ENCODE measurements around the gene FAM167B. TPM values are rescaled to one million over a fixed set of nuclear protein-coding genes. Genes with fewer than 3 reads are reported as not detected.

Gene FAM167B
- total RNA-seq, 1 donor from 2014 or later: 1.4 TPM

Other genes starting within 250 kb of the FAM167B start
- 203 TPM for gene KHDRBS1, start 233.4 kb upstream of the FAM167B start, total RNA-seq (ENCODE audit: unreplicated experiment)
- 26.9 TPM for gene TMEM39B, start 174.3 kb upstream of the FAM167B start, total RNA-seq (ENCODE audit: unreplicated experiment)
- gene KPNA6, start 139.2 kb upstream of the FAM167B start, total RNA-seq (ENCODE audit: unreplicated experiment): 95.3 TPM
- gene TXLNA, start 67.5 kb upstream of the FAM167B start, total RNA-seq (ENCODE audit: unreplicated experiment): 65.3 TPM
- 22.9 TPM for gene CCDC28B, start 46.6 kb upstream of the FAM167B start, total RNA-seq (ENCODE audit: unreplicated experiment)
- gene IQCC, start 41.6 kb upstream of the FAM167B start, total RNA-seq (ENCODE audit: unreplicated experiment): 1.9 TPM
- gene DCDC2B, start 38.1 kb upstream of the FAM167B start, total RNA-seq (ENCODE audit: unreplicated experiment): not detected
- gene TMEM234, start 24.9 kb upstream of the FAM167B start, total RNA-seq (ENCODE audit: unreplicated experiment): 23.2 TPM
- gene EIF3I, start 24.8 kb upstream of the FAM167B start, total RNA-seq (ENCODE audit: unreplicated experiment): 174 TPM
- gene LCK, start 4.0 kb downstream of the FAM167B start, total RNA-seq (ENCODE audit: unreplicated experiment): 1.1 TPM
- 143 TPM for gene HDAC1, start 44.9 kb downstream of the FAM167B start, total RNA-seq (ENCODE audit: unreplicated experiment)
- gene MARCKSL1, start 89.0 kb downstream of the FAM167B start, total RNA-seq (ENCODE audit: unreplicated experiment): 730 TPM
- gene FAM229A, start 115.3 kb downstream of the FAM167B start, total RNA-seq (ENCODE audit: unreplicated experiment): 8.5 TPM
- 0.67 TPM for gene TSSK3, start 115.3 kb downstream of the FAM167B start, total RNA-seq (ENCODE audit: unreplicated experiment)
- gene BSDC1, start 147.2 kb downstream of the FAM167B start, total RNA-seq (ENCODE audit: unreplicated experiment): 79.0 TPM
- gene ZBTB8B, start 217.8 kb downstream of the FAM167B start, total RNA-seq (ENCODE audit: unreplicated experiment): 0.92 TPM

All from endothelial cell (in vitro differentiated cells).